Measurements from ENCODE around the gene CDK14.

- TF ChIP-seq CTCF (IDR thresholded peaks at IDR 0.05) (no peak), POLR2A (IDR thresholded peaks at IDR 0.05) (no peak)
Observed at GRCh38 chr7:91228927-91229558, 632.9 kb downstream of the CDK14 start.

Data from stomach (tissue), 4 donors.